Measurements from ENCODE around the gene GCC2. TPM values are rescaled to one million over a fixed set of nuclear protein-coding genes. Genes with fewer than 3 reads are reported as not detected.

The GCC2 gene
- total RNA-seq, 4 donors from 2014 or later, result 18.9 to 59.1 (median 24.1) TPM

- DNase-seq (ENCODE audit: low spot score), result no peak
- no peak for TF ChIP-seq CTCF (IDR thresholded peaks at IDR 0.05)
- ATAC-seq (ENCODE audit: low FRiP score), result peak; percentile 17
These were observed 89.1 kb downstream of the GCC2 start for GRCh38 chr2:108538000-108538625.

- TF ChIP-seq CTCF (IDR thresholded peaks at IDR 0.05), result no peak
These were observed 92.4 kb downstream of the GCC2 start for GRCh38 chr2:108541451-108541850.

GRCh38 chr2:108542071-108542470 lies 93.1 kb downstream of the GCC2 start:
- DNase-seq (ENCODE audit: low spot score) (no peak), ATAC-seq (ENCODE audit: low FRiP score) (peak; percentile 73)
- no peak for TF ChIP-seq CTCF (IDR thresholded peaks at IDR 0.05)

More at GRCh38 chr2:108541451-108541850, 92.4 kb downstream of the GCC2 start:
- no peak for DNase-seq (ENCODE audit: low spot score)
- ATAC-seq (ENCODE audit: low FRiP score), result no peak

GRCh38 chr2:108547606-108548005 lies 98.6 kb downstream of the GCC2 start:
- DNase-seq (ENCODE audit: low spot score) (no peak), ATAC-seq (ENCODE audit: low FRiP score) (no peak)
- no peak for TF ChIP-seq CTCF (IDR thresholded peaks at IDR 0.05)

- no peak for DNase-seq (ENCODE audit: low spot score)
- ATAC-seq (ENCODE audit: low FRiP score), result no peak
- no peak for TF ChIP-seq CTCF (IDR thresholded peaks at IDR 0.05)
These were observed 99.4 kb downstream of the GCC2 start for GRCh38 chr2:108548208-108549003.

- DNase-seq (ENCODE audit: low spot score) (no peak), ATAC-seq (ENCODE audit: low FRiP score) (no peak)
- no peak for TF ChIP-seq CTCF (IDR thresholded peaks at IDR 0.05)
These were observed 103.6 kb downstream of the GCC2 start for GRCh38 chr2:108552566-108552965.
